IMR-90 (cell line): Measurements from ENCODE around the gene FOXI3. TPM values are rescaled to one million over a fixed set of nuclear protein-coding genes. Genes with fewer than 3 reads are reported as not detected.

ENCODE experiments used
- ATAC-seq: fragments of 200-7000 bp; cut with Tn5 transposase; 2 replicates; pipeline ENCODE4 v1.9.1; 2020; ENCODE audit warnings: low read depth, mild to moderate bottlenecking, moderate library complexity
- BruUV-seq: library from RNA; stranded (reverse); fragments of 400-500 nt; replicated peaks from 2 replicates; lab custom pipeline; 2021; lab: Mats Ljungman, UMichigan
- CTCF ChIA-PET: fragments of 300-600 bp; formaldehyde crosslinking; extraction: SDS; loops from one replicate; lab custom pipeline; 2021; ENCODE audit warnings: antibody characterized with exemption; lab: Yijun Ruan, JAX
- POLR2A ChIA-PET: fragments of 300-600 bp; sonication (Branson Sonifier 250); formaldehyde crosslinking; loops from one replicate; lab custom pipeline; 2022; ENCODE audit warnings: antibody characterized with exemption; ENCODE audit not compliant: unreplicated experiment; lab: Charles Lee
- DNase-seq: peaks from one replicate; pipeline ENCODE4 v3.0.0; 2013
- H2AFZ ChIP-seq: replicated peaks from 2 replicates; pipeline ENCODE3; 2013; ENCODE audit warnings: low read length, mild to moderate bottlenecking; ENCODE audit not compliant: poor library complexity
- H2AK5ac ChIP-seq: 2 replicates; pipeline ENCODE4 v1.6.1; 2013; ENCODE audit warnings: low read depth, low read length, inconsistent platforms
- H2AK9ac ChIP-seq: replicated peaks from 2 replicates; pipeline ENCODE3; 2013; ENCODE audit warnings: mild to moderate bottlenecking, low read depth, low read length, moderate library complexity; ENCODE audit not compliant: poor library complexity
- H2BK120ac ChIP-seq: 2 replicates; pipeline ENCODE4 v1.6.1; 2013; ENCODE audit warnings: low read depth, low read length, inconsistent platforms
- H2BK15ac ChIP-seq: 3 replicates; pipeline ENCODE4 v1.6.1; 2013; ENCODE audit warnings: low read depth, low read length, inconsistent platforms
- H2BK20ac ChIP-seq: 2 replicates; pipeline ENCODE4 v1.6.1; 2013; ENCODE audit warnings: low read depth, mild to moderate bottlenecking, inconsistent platforms, low read length, moderate library complexity
- H2BK5ac ChIP-seq: 2 replicates; pipeline ENCODE4 v1.6.1; 2013; ENCODE audit warnings: mild to moderate bottlenecking, low read depth, low read length, inconsistent platforms; ENCODE audit not compliant: poor library complexity, severe bottlenecking
- H3K14ac ChIP-seq: replicated peaks from 2 replicates; pipeline ENCODE4 v1.6.1; 2013; ENCODE audit warnings: low read depth, low read length, inconsistent platforms
- H3K18ac ChIP-seq: 2 replicates; pipeline ENCODE4 v1.6.1; 2013; ENCODE audit warnings: low read depth, low read length, control low read depth
- H3K23ac ChIP-seq: 2 replicates; pipeline ENCODE4 v1.6.1; 2013; ENCODE audit warnings: low read depth, low read length, inconsistent platforms
- H3K27ac ChIP-seq: 2 replicates; pipeline ENCODE4 v1.5.1; 2013; ENCODE audit warnings: mild to moderate bottlenecking, control low read depth, low read length; ENCODE audit not compliant: insufficient read depth
- H3K27me3 ChIP-seq: 2 replicates; pipeline ENCODE4 v1.6.1; 2013; ENCODE audit warnings: low read length; ENCODE audit not compliant: control insufficient read depth, insufficient read depth
- H3K36me3 ChIP-seq: 2 replicates; pipeline ENCODE4 v1.6.1; 2013; ENCODE audit warnings: low read length, mixed read lengths; ENCODE audit not compliant: control insufficient read depth, insufficient read depth
- H3K4ac ChIP-seq: 2 replicates; pipeline ENCODE4 v1.6.1; 2013; ENCODE audit warnings: low read depth, low read length, inconsistent platforms
- H3K4me1 ChIP-seq: 2 replicates; pipeline ENCODE4 v1.6.1; 2013; ENCODE audit warnings: low read length, mixed read lengths; ENCODE audit not compliant: control insufficient read depth, insufficient read depth
- H3K4me2 ChIP-seq: 2 replicates; pipeline ENCODE4 v1.6.1; 2013; ENCODE audit warnings: low read depth, mild to moderate bottlenecking, control low read depth, low read length, moderate library complexity
- H3K4me3 ChIP-seq: 2 replicates; pipeline ENCODE4 v1.5.1; 2013; ENCODE audit warnings: low read depth, mild to moderate bottlenecking, control low read depth, low read length, moderate library complexity; ENCODE audit not compliant: insufficient read depth
- H3K56ac ChIP-seq: 2 replicates; pipeline ENCODE4 v1.6.1; 2013; ENCODE audit warnings: low read length, inconsistent platforms; ENCODE audit not compliant: insufficient read depth; ENCODE audit errors: extremely low read depth
- H3K79me1 ChIP-seq, 2 experiments: 2 replicates each; pipeline ENCODE4 v1.6.1; 2013; ENCODE audit warnings: low read length in 2 of 2, inconsistent platforms in 1 of 2, low read depth in 1 of 2
- H3K9ac ChIP-seq: 2 replicates; pipeline ENCODE4 v1.6.1; 2013; ENCODE audit warnings: low read depth, low read length, control low read depth
- H3K9me1 ChIP-seq: 2 replicates; pipeline ENCODE4 v1.6.1; 2013; ENCODE audit warnings: low read length, inconsistent platforms; ENCODE audit not compliant: insufficient read depth
- H3K9me3 ChIP-seq: 2 replicates; pipeline ENCODE4 v1.6.1; 2013; ENCODE audit warnings: low read length; ENCODE audit not compliant: control insufficient read depth, insufficient read depth
- H4K20me1 ChIP-seq: 2 replicates; pipeline ENCODE4 v1.6.1; 2013; ENCODE audit warnings: low read length, inconsistent platforms; ENCODE audit not compliant: insufficient read depth
- H4K5ac ChIP-seq: 2 replicates; pipeline ENCODE4 v1.6.1; 2013; ENCODE audit warnings: mild to moderate bottlenecking, low read depth, low read length, control low read depth
- H4K8ac ChIP-seq, 2 experiments: 2 replicates each; pipeline ENCODE4 v1.6.1; 2013; ENCODE audit warnings: low read depth in 2 of 2, low read length in 2 of 2, control low read depth in 1 of 2, inconsistent platforms in 1 of 2
- H4K91ac ChIP-seq: 2 replicates; pipeline ENCODE4 v1.6.1; 2013; ENCODE audit warnings: low read depth, low read length, inconsistent platforms; ENCODE audit not compliant: insufficient read depth
- BHLHE40 ChIP-seq: fragments of 150-350 bp; IDR thresholded peaks from 2 replicates; pipeline ENCODE4 v1.6.1; 2016; ENCODE audit warnings: mild to moderate bottlenecking, low read depth, low read length
- CEBPB ChIP-seq: IDR thresholded peaks from 2 replicates; pipeline ENCODE4 v1.6.1; 2012; ENCODE audit warnings: low read depth, low read length, improper control_type of control experiment
- CHD1 ChIP-seq: IDR thresholded peaks from 2 replicates; pipeline ENCODE4 v1.6.1; 2012; ENCODE audit warnings: low read depth, low read length, improper control_type of control experiment
- CTCF ChIP-seq: conservative IDR thresholded peaks from 2 replicates; pipeline ENCODE4 v1.5.1; 2012; ENCODE audit warnings: mild to moderate bottlenecking, low read depth, low read length, improper control_type of control experiment
- ELK1 ChIP-seq: fragments of 150-350 bp; IDR thresholded peaks from 2 replicates; pipeline ENCODE4 v1.6.1; 2016; ENCODE audit warnings: low read depth, mild to moderate bottlenecking, low read length, moderate library complexity, borderline replicate concordance
- FOS ChIP-seq: fragments of 150-350 bp; IDR thresholded peaks from 2 replicates; pipeline ENCODE4 v1.6.1; 2016; ENCODE audit warnings: low read depth, low read length
- MAFK ChIP-seq: IDR thresholded peaks from 2 replicates; pipeline ENCODE4 v1.6.1; 2012; ENCODE audit warnings: low read depth, low read length, improper control_type of control experiment
- MXI1 ChIP-seq: IDR thresholded peaks from 2 replicates; pipeline ENCODE4 v1.6.1; 2012; ENCODE audit warnings: low read depth, mild to moderate bottlenecking, low read length, moderate library complexity, borderline replicate concordance
- NFE2L2 ChIP-seq: fragments of 150-350 bp; IDR thresholded peaks from 2 replicates; pipeline ENCODE4 v1.6.1; 2016; ENCODE audit warnings: low read depth, mild to moderate bottlenecking, low read length
- POLR2A ChIP-seq: IDR thresholded peaks from 2 replicates; pipeline ENCODE4 v1.6.1; 2012; ENCODE audit warnings: mild to moderate bottlenecking, low read depth, low read length
- RCOR1 ChIP-seq: IDR thresholded peaks from 2 replicates; pipeline ENCODE4 v1.6.1; 2012; ENCODE audit warnings: mild to moderate bottlenecking, low read length, improper control_type of control experiment; ENCODE audit not compliant: insufficient replicate concordance
- WGBS, 2 experiments: methylation state at CpG; one replicate each; pipeline versions ENCODE4 v1.1.5 to v1.1.7; 2013; ENCODE audit warnings: missing lambda C conversion rate in 2 of 2; ENCODE audit not compliant: insufficient read length in 1 of 2; ENCODE audit errors: extremely low coverage in 2 of 2; 5-methylcytosine and 5-hydroxymethylcytosine counted together
- dilution Hi-C: fragments of 300-500 bp; cut with HindIII; formaldehyde crosslinking; loops from one replicate; pipeline ENCODE4 v1.14.3; 2018; ENCODE audit warnings: low sequenced_read_pairs; ENCODE audit not compliant: unreplicated experiment
- in situ Hi-C: fragments of 300-500 bp; cut with MboI; formaldehyde crosslinking; loops from 3 replicates; pipeline ENCODE4 v1.14.3; 2019; ENCODE audit warnings: low sequenced_read_pairs, inconsistent platforms, mixed read lengths
- intact Hi-C: fragments of 100-400 bp; cut with micrococcal nuclease; formaldehyde crosslinking; loops from 2 replicates; pipeline ENCODE4 v1.10.0; 2022
- polyA plus RNA-seq, 3 experiments: library from polyadenylated mRNA; depleted of rRNA; stranded (reverse); fragments of >200 nt; gene quantifications; 2 replicates each; pipeline ENCODE4 v1.2.3, GENCODE V29; 2012; ENCODE audit warnings: low replicate concordance in 1 of 3
- total RNA-seq: library from RNA; depleted of rRNA; stranded (reverse); fragments of >200 nt; gene quantifications from 2 replicates; pipeline ENCODE4 v1.2.3, GENCODE V29; 2012
- TF ChIP-seq, protein P1 (sequence below): fragments of 150-350 bp; IDR thresholded peaks from 2 replicates; pipeline ENCODE4 v1.6.1; 2017; ENCODE audit warnings: mild to moderate bottlenecking, antibody characterized with exemption, low read length, low read depth

Gene FOXI3
- total and polyA plus RNA-seq, 2 of the 4 experiments (the other 2 are of a cell fraction), result not detected

GRCh38 chr2:88493481-88493880, 41.0 kb upstream of the FOXI3 start:
- POLR2A ChIA-PET, result no interaction called here
- Histone ChIP-seq H2BK120ac (no peak overlapping the region), H3K23ac (no peak overlapping the region), H2BK20ac (no peak overlapping the region), H3K4me1 (no peaks in the 10 kb centered on the region), H3K9ac (no peak overlapping the region), H3K9me3 (no peaks in the 10 kb centered on the region), H3K4me2 (no peak overlapping the region), H3K4ac (no peak overlapping the region), H2AK9ac (no peak overlapping the region), H3K56ac (no peak overlapping the region), H2BK15ac (no peak overlapping the region), H3K18ac (no peak overlapping the region), H2AK5ac (no peak overlapping the region), H3K36me3 (no peaks in the 10 kb centered on the region), H2BK5ac (no peak overlapping the region), H2AFZ (no peak overlapping the region), H4K20me1 (no peaks in the 10 kb centered on the region), H4K8ac (no peak overlapping the region), H3K27me3 (peaks cover 2% of the 10 kb centered on the region; the same call in 1 of the 2 replicates), H4K91ac (no peak overlapping the region), H3K9me1 (no peaks in the 10 kb centered on the region), H3K27ac (no peak overlapping the region), H4K5ac (no peak overlapping the region), H3K4me3 (no peak overlapping the region), H3K79me1 (no peaks in the 10 kb centered on the region), H3K14ac (no peak overlapping the region)
- TF ChIP-seq NFE2L2 (no peak), RCOR1 (no peak), POLR2A (no peak), CHD1 (no peak), FOS (no peak), BHLHE40 (no peak), MAFK (no peak), CTCF (no peak), MXI1 (no peak), CEBPB (no peak), ELK1 (no peak)
- TF ChIP-seq, protein P1, sequence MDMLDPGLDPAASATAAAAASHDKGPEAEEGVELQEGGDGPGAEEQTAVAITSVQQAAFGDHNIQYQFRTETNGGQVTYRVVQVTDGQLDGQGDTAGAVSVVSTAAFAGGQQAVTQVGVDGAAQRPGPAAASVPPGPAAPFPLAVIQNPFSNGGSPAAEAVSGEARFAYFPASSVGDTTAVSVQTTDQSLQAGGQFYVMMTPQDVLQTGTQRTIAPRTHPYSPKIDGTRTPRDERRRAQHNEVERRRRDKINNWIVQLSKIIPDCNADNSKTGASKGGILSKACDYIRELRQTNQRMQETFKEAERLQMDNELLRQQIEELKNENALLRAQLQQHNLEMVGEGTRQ, result no peak
- CTCF ChIA-PET, result no interaction called here
- dilution Hi-C loops (no loop called here), intact Hi-C loops (no loop called here), in situ Hi-C loops (no loop called here)
- no TSS peak for BruUV-seq
- DNase-seq, result no peak
- no peak for ATAC-seq
- WGBS, 2 experiments, result no CpG with 5 or more reads among the region's 4 CpGs
